Stimulated activated naive CD8-positive, alpha-beta T cell treated with anti-CD3 and anti-CD28 coated beads, Interleukin-15, Interleukin-2, amounts not matched to agents 100 U/mL and 50 U/mL, for 24 hours (primary cell): ENCODE results near the gene CMSS1.
A peak's percentile ranks its signal among the peaks of the same experiment; 100 is the strongest.

ENCODE experiments used
- ATAC-seq: fragments of 150-1000 bp; cut with Tn5 transposase; one replicate; pipeline ENCODE4 v1.10.0; 2021
- DNase-seq: peaks from one replicate; pipeline ENCODE4 v3.0.0; 2021

CMSS1 gene

GRCh38 chr3:100057716-100058575 lies 240.3 kb downstream of the CMSS1 start:
- no peak for ATAC-seq
- DNase-seq: no peak

DNA sequence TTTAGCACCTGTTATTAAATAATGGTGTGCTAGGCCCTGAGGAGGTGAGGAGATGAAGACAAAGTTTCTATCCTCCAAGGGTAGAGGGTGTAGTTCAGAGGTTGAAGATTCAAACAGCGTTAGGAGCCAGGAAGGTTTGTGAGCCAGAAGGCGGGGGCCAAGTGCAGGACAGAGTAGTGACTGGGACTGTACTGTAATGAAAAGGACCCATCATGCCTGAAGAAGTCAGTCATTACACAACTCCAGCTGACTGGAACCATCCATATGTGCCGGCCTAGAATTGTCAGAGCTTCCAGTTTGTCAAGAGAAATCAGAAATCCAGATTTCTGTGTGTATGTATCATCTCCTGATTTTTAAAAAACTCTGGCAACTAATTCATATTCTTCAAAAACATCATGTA lies 241.8 kb downstream of the CMSS1 start:
- no peak for ATAC-seq

GRCh38 chr3:100060685-100061484 lies 243.2 kb downstream of the CMSS1 start:
- DNase-seq: no peak
- no peak for ATAC-seq

More for the DNA sequence above, 241.8 kb downstream of the CMSS1 start:
- DNase-seq: no peak

DNA sequence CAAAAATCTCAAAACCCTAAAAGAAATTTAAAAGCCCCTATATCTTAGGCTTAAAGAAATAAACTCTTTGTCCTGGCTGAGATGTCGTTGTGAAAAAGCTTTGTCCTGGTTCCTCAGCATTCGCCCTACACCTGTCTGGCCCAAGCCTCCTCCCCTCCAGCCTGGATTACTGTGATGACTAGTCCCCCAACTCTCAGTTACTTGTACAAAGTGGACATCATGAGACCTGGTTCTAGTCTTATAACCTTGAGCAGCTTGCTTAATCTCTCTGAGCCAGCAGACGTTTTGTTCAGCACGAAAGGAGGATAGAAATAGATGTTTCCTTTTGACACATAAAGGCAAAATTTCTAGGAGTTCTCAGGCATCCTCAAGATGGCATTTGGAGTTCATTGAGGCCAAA lies 245.0 kb downstream of the CMSS1 start:
- DNase-seq: no peak
- no peak for ATAC-seq

GRCh38 chr3:100063929-100064461 lies 246.3 kb downstream of the CMSS1 start:
- ATAC-seq (no peak), DNase-seq (no peak)

- DNase-seq (no peak), ATAC-seq (no peak)
Measured at GRCh38 chr3:100067589-100067988, 249.9 kb downstream of the CMSS1 start.

GRCh38 chr3:100068826-100069225 lies 251.2 kb downstream of the CMSS1 start:
- ATAC-seq (peak; percentile 86), DNase-seq (peak; percentile 85)

- ATAC-seq (no peak), DNase-seq (no peak)
Measured at GRCh38 chr3:100069472-100069871, 251.8 kb downstream of the CMSS1 start.

DNA sequence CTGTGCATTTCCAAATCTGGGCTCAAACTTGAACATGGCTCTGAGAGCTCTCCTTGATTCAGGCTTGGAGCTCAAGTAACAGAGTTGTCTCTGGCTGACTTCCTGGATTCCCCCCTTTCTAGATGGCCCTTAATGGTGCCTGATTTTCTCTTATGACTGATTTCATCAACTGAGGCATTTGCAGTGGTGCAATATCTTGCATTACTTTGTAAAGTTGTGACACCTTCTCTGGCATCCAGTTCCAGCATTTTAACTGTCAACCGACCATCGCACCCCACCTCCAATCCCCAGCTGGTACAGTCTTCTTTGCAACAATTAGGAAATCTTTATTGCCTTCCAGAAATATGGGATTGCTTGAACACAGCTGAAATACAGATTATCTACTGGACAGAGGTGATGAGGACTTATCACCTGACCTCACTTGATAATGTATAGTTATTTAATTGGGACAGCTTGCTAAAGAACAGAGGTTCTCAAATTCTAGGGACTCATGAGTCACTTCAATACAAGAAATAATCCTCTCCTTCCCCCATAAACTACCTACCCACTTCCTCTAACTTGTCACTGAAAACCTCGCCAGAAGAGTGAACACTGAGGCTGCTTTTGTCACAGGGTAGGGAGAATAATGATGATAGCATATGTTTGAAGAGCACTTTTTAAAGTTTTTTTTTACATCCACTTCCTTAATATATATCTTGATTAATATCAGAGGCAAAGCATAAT lies 254.8 kb downstream of the CMSS1 start:
- ATAC-seq (peak; percentile 74), DNase-seq (no peak)

- ATAC-seq: no peak
- no peak for DNase-seq
Measured at GRCh38 chr3:100073049-100073713, 255.5 kb downstream of the CMSS1 start.

- DNase-seq: peak; percentile 19
- ATAC-seq: peak; percentile 41
Measured at GRCh38 chr3:100073714-100074307, 256.1 kb downstream of the CMSS1 start.

DNA sequence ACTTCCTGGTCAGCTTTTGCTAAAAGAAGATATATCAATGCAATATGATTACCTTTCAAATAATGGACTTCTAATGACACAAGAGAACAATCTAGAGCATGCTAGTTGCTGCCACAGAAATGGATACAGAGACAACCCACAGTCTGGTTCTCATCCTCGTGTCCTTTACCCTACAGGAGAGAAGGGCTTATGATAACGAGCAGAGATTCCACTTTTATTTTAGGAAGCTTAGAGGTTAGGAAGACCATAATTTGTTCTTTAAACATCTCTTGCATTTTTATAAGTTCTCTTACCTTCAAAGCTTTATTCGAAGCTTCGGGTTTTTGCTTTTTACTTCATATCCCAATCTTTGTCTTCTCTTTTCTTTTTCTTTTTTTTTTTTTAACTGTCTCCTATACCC lies 257.5 kb downstream of the CMSS1 start:
- no peak for ATAC-seq
- no peak for DNase-seq

DNA sequence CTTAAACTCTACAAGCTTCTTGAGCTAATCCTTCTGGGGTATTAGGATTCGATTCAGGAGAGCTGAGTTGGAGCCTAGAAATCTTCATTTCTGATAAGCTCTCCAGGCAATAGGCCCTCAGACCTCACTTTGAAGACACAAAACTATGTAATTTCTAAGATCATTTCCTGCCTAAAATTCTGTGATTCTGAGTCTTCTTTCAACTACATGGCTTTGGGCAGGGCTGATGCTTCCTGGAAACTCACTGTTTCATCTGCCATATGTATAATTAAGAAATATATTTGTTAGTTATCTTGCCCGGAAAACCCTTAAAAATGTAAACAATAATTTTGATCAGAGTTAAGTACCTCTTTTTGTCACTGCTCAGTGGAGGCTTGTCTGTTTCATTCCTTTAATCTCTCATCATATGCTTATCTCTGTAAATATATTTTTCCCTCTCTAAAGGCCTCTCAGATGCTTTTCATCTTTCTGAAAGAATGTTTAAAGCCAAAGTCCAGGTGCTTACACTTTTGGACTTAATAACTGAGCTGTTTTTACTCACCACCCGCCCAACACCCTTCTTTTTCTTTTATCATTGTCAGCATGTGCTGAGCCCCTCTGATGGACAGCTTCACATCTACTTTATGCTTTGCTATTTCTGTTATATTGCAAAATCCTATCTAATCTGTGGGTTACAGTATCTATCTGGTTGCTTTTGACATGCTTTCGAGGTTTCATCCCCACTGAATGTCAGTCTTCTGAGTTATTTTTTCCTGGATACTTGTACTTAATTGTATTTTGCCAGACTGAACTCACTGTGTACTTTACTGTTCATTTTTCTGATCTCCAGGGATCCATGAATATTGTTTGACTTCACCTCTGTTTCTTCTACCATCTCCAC lies 258.4 kb downstream of the CMSS1 start:
- DNase-seq (no peak), ATAC-seq (no peak)

DNA sequence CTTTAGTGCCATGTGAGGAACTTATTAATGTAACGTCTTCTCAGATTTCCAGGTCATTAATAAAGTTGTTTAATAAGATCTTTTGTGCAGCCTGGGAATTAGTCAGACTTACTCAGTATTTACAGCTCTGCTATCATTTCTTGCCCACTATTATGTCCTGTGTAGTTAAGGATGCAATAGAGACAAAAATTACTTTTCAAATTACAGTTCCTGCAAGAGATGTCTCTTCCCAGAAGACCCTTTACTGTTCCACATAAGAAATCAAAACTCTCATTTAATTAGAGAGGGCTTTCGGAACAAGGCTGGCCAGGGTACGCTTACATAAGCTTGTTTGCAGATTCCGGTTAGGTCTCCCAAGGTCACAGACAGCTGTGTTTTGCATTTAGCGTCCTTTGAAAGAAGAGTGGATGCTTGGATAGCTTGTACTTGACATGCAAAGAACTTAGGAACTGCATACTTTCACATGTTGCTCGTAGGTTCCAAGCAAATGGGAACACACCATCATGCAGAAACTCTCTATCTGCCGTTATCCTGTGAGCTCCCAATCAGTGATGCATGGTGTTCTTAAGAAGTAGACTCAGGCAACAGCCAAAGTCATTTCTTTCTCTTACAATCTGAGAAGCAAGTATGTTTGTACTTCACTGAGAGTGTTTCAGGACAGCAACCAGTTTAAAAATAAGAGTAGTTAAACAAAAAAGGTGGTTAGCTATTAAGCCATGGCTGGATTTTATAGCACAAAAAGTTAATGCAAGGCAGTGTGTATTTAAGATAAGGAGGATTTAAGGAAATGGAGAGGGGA lies 259.3 kb downstream of the CMSS1 start:
- DNase-seq (no peak), ATAC-seq (no peak)

- no peak for DNase-seq
- ATAC-seq: no peak
Measured at GRCh38 chr3:100079328-100079727, 261.7 kb downstream of the CMSS1 start.

GRCh38 chr3:100080573-100080972 lies 262.9 kb downstream of the CMSS1 start:
- ATAC-seq (no peak), DNase-seq (no peak)

DNA sequence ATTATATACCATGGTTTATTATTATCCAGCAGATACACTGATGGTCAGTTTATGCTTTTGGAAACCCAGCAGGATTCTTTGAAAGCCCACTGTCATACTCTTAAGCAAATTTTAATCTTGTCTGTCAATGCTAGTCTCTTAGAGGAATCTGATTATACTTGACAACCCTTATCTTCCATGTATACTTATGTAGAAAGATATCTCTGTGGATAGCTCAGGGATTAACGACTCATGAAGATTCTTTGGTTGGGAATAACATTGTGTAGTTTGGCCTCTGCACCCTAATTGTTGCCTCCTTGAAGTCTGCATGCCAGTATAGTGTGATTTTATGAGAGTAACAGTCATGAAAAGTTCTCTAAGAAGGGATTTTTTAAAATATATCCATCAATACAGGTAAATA lies 263.6 kb downstream of the CMSS1 start:
- ATAC-seq (no peak), DNase-seq (no peak)

- ATAC-seq: no peak
- DNase-seq: no peak
Measured at GRCh38 chr3:100081986-100082692, 264.5 kb downstream of the CMSS1 start.

GRCh38 chr3:100082714-100083113 lies 265.1 kb downstream of the CMSS1 start:
- DNase-seq (no peak), ATAC-seq (no peak)
